Ascending aorta (tissue), 2 donors: Measurements from ENCODE around the gene LRP1B. TPM values are rescaled to one million over a fixed set of nuclear protein-coding genes. Genes with fewer than 3 reads are reported as not detected.

ENCODE experiments used
- DNase-seq, 2 donors: peaks; one replicate each; pipeline ENCODE4 v3.0.0-alpha.2; 2019; ENCODE audit warnings: low spot score in 2 of 2
- H3K27ac ChIP-seq, 2 donors: fragments of 200-600 bp; sonication (generic); one replicate each; pipeline ENCODE4 v1.5.1; 2016 to 2017; ENCODE audit warnings: mild to moderate bottlenecking in 1 of 2
- H3K27me3 ChIP-seq: fragments of 200-600 bp; sonication (generic); one replicate; pipeline ENCODE4 v1.5.1; 2017
- H3K36me3 ChIP-seq, 2 donors: fragments of 200-600 bp; sonication (generic); one replicate each; pipeline ENCODE4 v1.5.1; 2016
- H3K4me1 ChIP-seq, 2 donors: fragments of 200-600 bp; sonication (generic); one replicate each; pipeline ENCODE4 v1.5.1; 2016 to 2017; ENCODE audit warnings: mild to moderate bottlenecking in 1 of 2
- H3K4me3 ChIP-seq, 2 donors: fragments of 200-600 bp; sonication (generic); one replicate each; pipeline ENCODE4 v1.5.1; 2016 to 2017; ENCODE audit warnings: mild to moderate bottlenecking in 1 of 2
- H3K9me3 ChIP-seq, 2 donors: fragments of 200-600 bp; sonication (generic); one replicate each; pipeline ENCODE4 v1.5.1; 2016
- CTCF ChIP-seq, 3 experiments: fragments of 200-600 bp in 2 of 3; fragments of 450-650 bp in 1 of 3; sonication (generic) in 2 of 3; IDR thresholded peaks; one replicate each; pipeline ENCODE4 v1.5.1; 2016 to 2019; ENCODE audit warnings: antibody characterized with exemption in 3 of 3, mild to moderate bottlenecking in 1 of 3, moderate library complexity in 1 of 3
- intact Hi-C: fragments of 100-400 bp; cut with DNase I; formaldehyde crosslinking; loops from one replicate; pipeline ENCODE4 v1.15.1; 2023
- total RNA-seq: library from RNA; depleted of rRNA; stranded (reverse); fragments of >200 nt; gene quantifications from one replicate; pipeline ENCODE4 v1.1.0, GENCODE V29; 2016

The LRP1B gene
- total RNA-seq, 1 donor from 2014 or later, result not detected

- Histone ChIP-seq H3K4me1 (no peaks in the 10 kb centered on the region), H3K9me3 (no peaks in the 10 kb centered on the region), H3K27me3 (no peaks in the 10 kb centered on the region), H3K27ac (no peak overlapping the region), H3K36me3 (no peaks in the 10 kb centered on the region), H3K4me3 (no peak overlapping the region)
- intact Hi-C loops, result no loop called here
- TF ChIP-seq CTCF (IDR thresholded peaks at IDR 0.05), result no peak
- no peak for DNase-seq
These were observed 382.2 kb downstream of the LRP1B start for GRCh38 chr2:141748616-141749015.

GRCh38 chr2:141741652-141742051 is 389.2 kb downstream of the LRP1B start:
- Histone ChIP-seq H3K27me3 (no peaks in the 10 kb centered on the region), H3K4me3 (no peak overlapping the region), H3K4me1 (no peaks in the 10 kb centered on the region), H3K36me3 (no peaks in the 10 kb centered on the region), H3K9me3 (no peaks in the 10 kb centered on the region), H3K27ac (no peak overlapping the region)
- TF ChIP-seq CTCF (IDR thresholded peaks at IDR 0.05), result no peak
- DNase-seq, result no peak
- intact Hi-C loops, result no loop called here

- no peak for TF ChIP-seq CTCF (IDR thresholded peaks at IDR 0.05)
- Histone ChIP-seq H3K9me3 (no peaks in the 10 kb centered on the region), H3K36me3 (no peaks in the 10 kb centered on the region), H3K4me3 (no peak overlapping the region), H3K27me3 (no peaks in the 10 kb centered on the region), H3K27ac (no peak overlapping the region), H3K4me1 (no peaks in the 10 kb centered on the region)
- intact Hi-C loops, result no loop called here
- DNase-seq, result no peak
These were observed 393.1 kb downstream of the LRP1B start for GRCh38 chr2:141737492-141738255.

GRCh38 chr2:141736466-141736865 is 394.4 kb downstream of the LRP1B start:
- TF ChIP-seq CTCF (IDR thresholded peaks at IDR 0.05), result no peak
- H3K36me3 ChIP-seq, result no peaks in the 10 kb centered on the region
- H3K4me3 ChIP-seq, result no peak overlapping the region
- no peak overlapping the region for H3K27ac ChIP-seq
- intact Hi-C loops, result no loop called here
- no peak for DNase-seq
- no peaks in the 10 kb centered on the region for H3K9me3 ChIP-seq
- no peaks in the 10 kb centered on the region for H3K27me3 ChIP-seq
- H3K4me1 ChIP-seq, result no peaks in the 10 kb centered on the region

GRCh38 chr2:141728886-141729285 is 401.9 kb downstream of the LRP1B start:
- Histone ChIP-seq H3K4me3 (no peak overlapping the region), H3K9me3 (no peaks in the 10 kb centered on the region), H3K27ac (no peak overlapping the region), H3K4me1 (no peaks in the 10 kb centered on the region), H3K27me3 (no peaks in the 10 kb centered on the region), H3K36me3 (no peaks in the 10 kb centered on the region)
- intact Hi-C loops, result no loop called here
- no peak for TF ChIP-seq CTCF (IDR thresholded peaks at IDR 0.05)
- no peak for DNase-seq
